Neural progenitor cell (in vitro differentiated cells): ENCODE data around the gene KCNMB2. TPM values are rescaled to one million over a fixed set of nuclear protein-coding genes. Genes with fewer than 3 reads are reported as not detected.

Source experiments
- DNase-seq: peaks from one replicate; pipeline ENCODE4 v3.0.0-alpha.2; 2016; ENCODE audit warnings: low spot score
- H2AFZ ChIP-seq: fragments of 200-600 bp; sonication (generic); replicated peaks from 2 replicates; pipeline ENCODE4 v1.6.1; 2016; ENCODE audit warnings: antibody characterized with exemption
- H3F3A ChIP-seq: fragments of 200-600 bp; sonication (generic); 2 replicates; pipeline ENCODE4 v1.6.1; 2016; ENCODE audit warnings: antibody characterized with exemption, low read depth
- H3K27ac ChIP-seq: fragments of 200-600 bp; sonication (generic); 2 replicates; pipeline ENCODE4 v1.5.1; 2016; ENCODE audit warnings: mild to moderate bottlenecking
- H3K27me3 ChIP-seq: fragments of 200-600 bp; sonication (generic); 2 replicates; pipeline ENCODE4 v1.6.1; 2016; ENCODE audit warnings: mild to moderate bottlenecking, moderate library complexity
- H3K36me3 ChIP-seq: fragments of 200-600 bp; sonication (generic); 2 replicates; pipeline ENCODE4 v1.5.1; 2016
- H3K4me1 ChIP-seq: fragments of 200-600 bp; sonication (generic); 2 replicates; pipeline ENCODE4 v1.6.1; 2016; ENCODE audit warnings: mixed run types
- H3K4me2 ChIP-seq: fragments of 200-600 bp; sonication (generic); 2 replicates; pipeline ENCODE4 v1.6.1; 2016
- H3K4me3 ChIP-seq: fragments of 200-600 bp; sonication (generic); 2 replicates; pipeline ENCODE4 v1.5.1; 2016
- H3K79me2 ChIP-seq: fragments of 200-600 bp; sonication (generic); 2 replicates; pipeline ENCODE4 v1.6.1; 2016; ENCODE audit warnings: low read depth
- H3K9ac ChIP-seq: fragments of 200-600 bp; sonication (generic); 2 replicates; pipeline ENCODE4 v1.6.1; 2016
- H3K9me3 ChIP-seq: fragments of 200-600 bp; sonication (generic); 2 replicates; pipeline ENCODE4 v1.5.1; 2016; ENCODE audit warnings: low read depth
- H4K20me1 ChIP-seq: fragments of 200-600 bp; sonication (generic); 2 replicates; pipeline ENCODE4 v1.6.1; 2016; ENCODE audit warnings: low read depth
- H3K27ac Mint-ChIP-seq: 3 replicates; pipeline ENCODE4 v1.8.0; 2021; ENCODE audit warnings: mixed read lengths
- H3K27me3 Mint-ChIP-seq: 2 replicates; pipeline ENCODE4 v1.8.0; 2022; ENCODE audit warnings: low read depth, mild to moderate bottlenecking, inconsistent platforms, moderate library complexity, mixed read lengths; ENCODE audit not compliant: insufficient read depth
- H3K36me3 Mint-ChIP-seq: 3 replicates; pipeline ENCODE4 v1.8.0; 2021; ENCODE audit warnings: mixed read lengths
- H3K4me1 Mint-ChIP-seq: 3 replicates; pipeline ENCODE4 v1.8.0; 2021; ENCODE audit warnings: mixed read lengths
- H3K4me3 Mint-ChIP-seq: 3 replicates; pipeline ENCODE4 v1.8.0; 2021; ENCODE audit warnings: mild to moderate bottlenecking, moderate library complexity, mixed read lengths
- H3K9me3 Mint-ChIP-seq: 3 replicates; pipeline ENCODE4 v1.8.0; 2020; ENCODE audit warnings: mixed read lengths
- CTCF ChIP-seq: fragments of 200-600 bp; sonication (generic); IDR thresholded peaks from 2 replicates; pipeline ENCODE4 v1.5.1; 2017; ENCODE audit warnings: antibody characterized with exemption, mild to moderate bottlenecking
- EZH2 ChIP-seq: fragments of 200-600 bp; sonication (generic); IDR thresholded peaks from 2 replicates; pipeline ENCODE4 v1.6.1; 2017; ENCODE audit warnings: antibody characterized with exemption, mild to moderate bottlenecking, moderate library complexity
- EZH2phosphoT487 ChIP-seq: fragments of 200-600 bp; sonication (generic); IDR thresholded peaks from 2 replicates; pipeline ENCODE4 v1.6.1; 2017; ENCODE audit warnings: antibody characterized with exemption
- total RNA-seq: library from RNA; depleted of rRNA; stranded (reverse); fragments of >200 nt; gene quantifications from 2 replicates; pipeline ENCODE4 v1.2.3, GENCODE V29; 2015; ENCODE audit warnings: low replicate concordance

Gene KCNMB2
- total RNA-seq, 1 donor from 2014 or later = not detected

DNA sequence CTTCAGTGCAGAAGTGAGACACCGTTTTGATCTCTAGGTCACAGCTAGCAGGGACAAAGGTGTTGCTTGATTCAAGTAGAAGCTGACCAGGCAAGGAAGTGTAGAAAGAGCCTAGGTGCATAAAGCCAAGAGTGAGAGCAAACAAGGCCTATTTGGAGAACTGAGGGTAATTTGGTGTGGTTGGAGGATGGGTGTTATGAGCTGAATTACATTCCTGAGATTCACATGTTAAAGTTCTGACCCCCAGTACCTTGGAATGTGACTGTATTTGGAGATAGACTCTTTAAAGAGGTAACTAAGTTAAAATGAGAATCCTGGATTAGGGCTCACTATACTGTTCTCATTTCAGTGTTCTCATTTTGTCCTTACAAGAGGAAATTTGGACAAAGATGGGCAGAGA is 344.0 kb downstream of the KCNMB2 start:
- no peaks in the 10 kb centered on the region for H3K36me3 Mint-ChIP-seq
- H3K4me2 ChIP-seq = no peak overlapping the region

More for the DNA sequence above, 344.0 kb downstream of the KCNMB2 start:
- H3K9ac ChIP-seq = no peak overlapping the region
- no peak overlapping the region for H2AFZ ChIP-seq
- H3K9me3 Mint-ChIP-seq = peaks cover 2% of the 10 kb centered on the region
- H4K20me1 ChIP-seq = no peaks in the 10 kb centered on the region
- H3K27ac ChIP-seq = no peak overlapping the region
- H3K4me1 ChIP-seq = peaks cover 10% of the 10 kb centered on the region
- peaks cover 2% of the 10 kb centered on the region for H3K27me3 Mint-ChIP-seq
- H3K27ac Mint-ChIP-seq = no peak overlapping the region
- no peaks in the 10 kb centered on the region for H3K9me3 ChIP-seq
- no peaks in the 10 kb centered on the region for H3F3A ChIP-seq
- TF ChIP-seq EZH2 = no peak
- no peak for TF ChIP-seq CTCF
- TF ChIP-seq EZH2phosphoT487 = no peak
- H3K27me3 ChIP-seq = no peaks in the 10 kb centered on the region
- H3K4me3 Mint-ChIP-seq = no peak overlapping the region
- no peak for DNase-seq
- H3K4me1 Mint-ChIP-seq = peaks cover 10% of the 10 kb centered on the region
- H3K4me3 ChIP-seq = no peak overlapping the region
- no peaks in the 10 kb centered on the region for H3K36me3 ChIP-seq
- H3K79me2 ChIP-seq = no peaks in the 10 kb centered on the region
